Keratinocyte (primary cell): ENCODE data around the gene MOB3B. TPM values are rescaled to one million over a fixed set of nuclear protein-coding genes. Genes with fewer than 3 reads are reported as not detected.

Experiments
- DNase-seq: peaks from one replicate; pipeline ENCODE4 v3.0.0-alpha.2; 2011; ENCODE audit warnings: low read depth, missing footprints, low spot score
- FAIRE-seq: peaks from 2 replicates; lab custom pipeline; 2011; peaks lifted over from hg19 to GRCh38; lab: Jason Lieb, UNC
- H2AFZ ChIP-seq: 2 replicates; pipeline ENCODE4 v1.6.0; 2012; ENCODE audit warnings: low read length, control low read depth, inconsistent platforms; ENCODE audit not compliant: control insufficient read depth
- H3K27ac ChIP-seq: 2 replicates; pipeline ENCODE4 v1.5.1; 2011; ENCODE audit warnings: low read length; ENCODE audit not compliant: control insufficient read depth, insufficient read depth
- H3K27me3 ChIP-seq: 3 replicates; pipeline ENCODE4 v1.6.0; 2011; ENCODE audit warnings: low read length; ENCODE audit not compliant: control insufficient read depth, insufficient read depth; ENCODE audit errors: extremely low read depth
- H3K36me3 ChIP-seq, 2 experiments: 2 replicates in 1 of 2; 3 replicates in 1 of 2; pipeline ENCODE4 v1.5.1; 2011; ENCODE audit warnings: low read length in 2 of 2, mild to moderate bottlenecking in 1 of 2; ENCODE audit not compliant: control insufficient read depth in 2 of 2, insufficient read depth in 2 of 2; ENCODE audit errors: extremely low read depth in 1 of 2
- H3K4me1 ChIP-seq: 3 replicates; pipeline ENCODE4 v1.5.1; 2011; ENCODE audit warnings: low read length; ENCODE audit not compliant: control insufficient read depth, insufficient read depth; ENCODE audit errors: extremely low read depth
- H3K4me2 ChIP-seq: 3 replicates; pipeline ENCODE4 v1.6.0; 2011; ENCODE audit warnings: low read depth, low read length; ENCODE audit not compliant: control insufficient read depth, insufficient read depth; ENCODE audit errors: extremely low read depth
- H3K4me3 ChIP-seq, 3 experiments: fragments of 200-600 bp in 1 of 3; sonication (generic) in 1 of 3; 2 replicates in 2 of 3; 3 replicates in 1 of 3; pipeline ENCODE4 v1.5.1; 2011 to 2016; ENCODE audit warnings: low read length in 3 of 3, mild to moderate bottlenecking in 3 of 3, control low read depth in 2 of 3, inconsistent platforms in 1 of 3, low read depth in 1 of 3, mixed read lengths in 1 of 3, mixed run types in 1 of 3, moderate library complexity in 1 of 3; ENCODE audit not compliant: control insufficient read depth in 2 of 3, insufficient read depth in 2 of 3; ENCODE audit errors: extremely low read depth in 1 of 3
- H3K79me2 ChIP-seq: 2 replicates; pipeline ENCODE4 v1.6.0; 2012; ENCODE audit warnings: low read length; ENCODE audit not compliant: control insufficient read depth, insufficient read depth
- H3K9ac ChIP-seq: 3 replicates; pipeline ENCODE4 v1.6.0; 2011; ENCODE audit warnings: low read length; ENCODE audit not compliant: control insufficient read depth, insufficient read depth; ENCODE audit errors: extremely low read depth
- H3K9me1 ChIP-seq: 3 replicates; pipeline ENCODE4 v1.6.0; 2011; ENCODE audit warnings: low read length; ENCODE audit not compliant: control insufficient read depth, insufficient read depth; ENCODE audit errors: extremely low read depth
- H3K9me3 ChIP-seq: 2 replicates; pipeline ENCODE4 v1.5.1; 2012; ENCODE audit warnings: low read depth, low read length; ENCODE audit not compliant: control insufficient read depth
- H4K20me1 ChIP-seq: 3 replicates; pipeline ENCODE4 v1.6.0; 2011; ENCODE audit warnings: low read length; ENCODE audit not compliant: control insufficient read depth, insufficient read depth; ENCODE audit errors: extremely low read depth
- CTCF ChIP-seq, 3 experiments: IDR thresholded peaks in 1 of 3; conservative IDR thresholded peaks in 1 of 3; optimal IDR thresholded peaks in 1 of 3; 2 replicates in 2 of 3; 3 replicates in 1 of 3; pipeline versions ENCODE3 to v1.5.1; 2011; ENCODE audit warnings: low read length in 3 of 3, mild to moderate bottlenecking in 3 of 3, moderate library complexity in 2 of 3, control low read depth in 1 of 3, inconsistent platforms in 1 of 3; ENCODE audit not compliant: insufficient read depth in 2 of 3; ENCODE audit errors: extremely low read depth in 1 of 3
- EZH2 ChIP-seq: IDR thresholded peaks from one replicate; pipeline ENCODE4 v1.6.1; 2012; ENCODE audit warnings: inconsistent platforms, mild to moderate bottlenecking, low read length, moderate library complexity
- dilution Hi-C: fragments of 300-500 bp; cut with MboI; formaldehyde crosslinking; loops from one replicate; pipeline ENCODE4 v1.7.0; 2020; ENCODE audit warnings: low sequenced_read_pairs; ENCODE audit not compliant: extremely low pct_ligation_motif_present
- polyA plus RNA-seq, 5 experiments: library from polyadenylated mRNA; depleted of rRNA in 3 of 5; stranded (reverse) in 3 of 5; stranded (forward) in 1 of 5; unstranded in 1 of 5; fragments of >200 nt; gene quantifications; 1 replicate in 1 of 5; 2 replicates in 3 of 5; 3 replicates in 1 of 5; pipeline versions ENCODE4 v1.2.1 to v1.2.3, GENCODE V29; 2011 to 2012; ENCODE audit warnings: missing spikeins in 2 of 5, low read depth in 1 of 5, low replicate concordance in 1 of 5

Gene MOB3B
- polyA plus RNA-seq, 1 donor (not counting 4 experiments of a cell fraction or from before 2014, with no cell fraction given), result 35.3 TPM

- Histone ChIP-seq H3K79me2 (peaks cover 41% of the 10 kb centered on the region), H3K9ac (no peak overlapping the region), H3K4me1 (peaks cover 59% of the 10 kb centered on the region), H4K20me1 (no peaks in the 10 kb centered on the region), H2AFZ (no peak overlapping the region), H3K4me2 (peak overlapping the region; percentile 14), H3K27ac (no peak overlapping the region), H3K9me3 (no peaks in the 10 kb centered on the region), H3K4me3 (no peak overlapping the region), H3K9me1 (peaks cover 2% of the 10 kb centered on the region), H3K36me3 (no peaks in the 10 kb centered on the region), H3K27me3 (no peaks in the 10 kb centered on the region)
- FAIRE-seq, result no peak
- DNase-seq, result no peak
- TF ChIP-seq EZH2 (no peak), CTCF (optimal IDR thresholded peaks at IDR 0.05 in 1 of 3, IDR thresholded peaks at IDR 0.05 in 1 of 3, conservative IDR thresholded peaks at IDR 0.05 in 1 of 3; ENCODE audit: extremely low read depth in 1 of 3, insufficient read depth in 2 of 3, low read length in 3 of 3) (no peak)
- dilution Hi-C loops, result no loop called here
These were observed 34.0 kb downstream of the MOB3B start for GRCh38 chr9:27495480-27496134.

- Histone ChIP-seq H3K79me2 (peaks cover 41% of the 10 kb centered on the region), H3K4me2 (no peak overlapping the region), H3K9ac (no peak overlapping the region), H3K9me1 (peaks cover 2% of the 10 kb centered on the region), H4K20me1 (no peaks in the 10 kb centered on the region), H3K9me3 (no peaks in the 10 kb centered on the region), H3K4me3 (no peak overlapping the region), H3K27me3 (no peaks in the 10 kb centered on the region), H3K36me3 (peaks cover 0 to 3% of the 10 kb centered on the region in 2 experiments), H2AFZ (no peak overlapping the region), H3K4me1 (peaks cover 28% of the 10 kb centered on the region), H3K27ac (no peak overlapping the region)
- no peak for FAIRE-seq
- dilution Hi-C loops, result no loop called here
- TF ChIP-seq EZH2, result no peak
- no peak for TF ChIP-seq CTCF (optimal IDR thresholded peaks at IDR 0.05 in 1 of 3, IDR thresholded peaks at IDR 0.05 in 1 of 3, conservative IDR thresholded peaks at IDR 0.05 in 1 of 3; ENCODE audit: extremely low read depth in 1 of 3, insufficient read depth in 2 of 3, low read length in 3 of 3)
- peak; percentile 17 for DNase-seq
These were observed 38.5 kb downstream of the MOB3B start for GRCh38 chr9:27491154-27491553.
